G401 (cell line): ENCODE data around the gene RASGRP1. TPM values are rescaled to one million over a fixed set of nuclear protein-coding genes. Genes with fewer than 3 reads are reported as not detected.

ENCODE experiments used
- DNase-seq: peaks from one replicate; pipeline ENCODE4 v3.0.0-alpha.2; 2015; ENCODE audit warnings: low spot score
- in situ Hi-C: cut with HindIII; loops from 2 replicates; pipeline ENCODE4 v1.10.0; 2016; ENCODE audit warnings: low sequenced_read_pairs, mixed read lengths
- total RNA-seq: library from RNA; depleted of rRNA; stranded (reverse); fragments of >200 nt; shearing (Covaris generic); gene quantifications from 2 replicates; pipeline ENCODE4 v1.2.3, GENCODE V29; 2014

Gene RASGRP1
- total RNA-seq, 1 experiment from 2014 or later = not detected

DNA sequence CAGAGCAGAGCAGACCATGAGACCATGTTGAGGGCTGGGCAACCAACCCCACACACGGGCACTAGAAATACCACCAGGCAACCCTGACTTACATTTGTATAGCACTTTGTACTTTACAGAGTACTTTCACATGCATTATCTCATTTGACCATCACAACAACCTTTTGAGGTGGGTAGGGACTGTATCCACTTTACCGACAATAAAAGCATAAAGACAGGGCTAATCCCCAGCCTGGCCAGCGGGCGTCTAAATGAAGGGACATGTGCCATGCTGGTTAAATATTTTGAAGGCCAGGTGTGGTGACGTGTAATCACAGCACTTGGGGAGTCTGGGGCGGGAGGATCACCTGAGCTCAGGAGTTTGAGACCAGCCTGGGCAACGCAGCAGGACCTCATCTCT, 23.6 kb downstream of the RASGRP1 start:
- in situ Hi-C loops = no loop called here
- no peak for DNase-seq

DNA sequence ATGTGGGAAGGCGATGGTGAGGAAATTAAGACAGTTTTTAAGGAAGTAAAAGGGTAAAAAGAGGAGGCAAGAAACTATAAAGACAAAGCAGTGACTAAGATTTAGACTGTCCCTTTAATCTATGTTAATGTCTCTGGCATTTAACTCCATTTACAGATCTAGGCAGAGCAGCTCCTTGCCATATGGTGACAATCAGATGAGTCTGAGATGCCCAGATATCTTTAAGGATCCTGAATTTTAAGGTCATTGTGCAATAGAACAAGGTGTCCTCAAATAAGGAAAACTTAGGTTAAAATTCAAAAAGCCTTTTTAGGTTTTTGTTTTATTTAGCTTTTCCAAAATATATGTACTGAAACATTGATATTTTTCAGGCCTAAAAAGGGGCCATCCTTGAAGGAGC, 24.1 kb downstream of the RASGRP1 start:
- in situ Hi-C loops = no loop called here
- peak; percentile 49 for DNase-seq

DNA sequence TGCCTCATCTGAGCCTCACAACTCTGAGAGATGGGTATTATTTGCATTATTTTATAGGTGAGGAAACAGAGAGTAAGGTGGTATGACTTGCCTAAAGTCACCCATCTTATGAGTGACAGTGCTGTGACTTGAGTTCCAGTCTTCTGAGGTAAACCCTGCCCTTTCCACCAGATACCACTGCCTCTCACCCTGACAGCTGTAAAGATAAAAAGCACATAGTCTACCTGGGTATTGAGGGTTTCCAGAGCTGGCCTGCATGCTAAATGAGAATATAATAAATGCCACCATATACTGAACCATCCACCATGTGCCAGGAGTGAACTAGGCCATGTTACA, 25.6 kb downstream of the RASGRP1 start:
- DNase-seq = no peak
- in situ Hi-C loops = no loop called here

DNA sequence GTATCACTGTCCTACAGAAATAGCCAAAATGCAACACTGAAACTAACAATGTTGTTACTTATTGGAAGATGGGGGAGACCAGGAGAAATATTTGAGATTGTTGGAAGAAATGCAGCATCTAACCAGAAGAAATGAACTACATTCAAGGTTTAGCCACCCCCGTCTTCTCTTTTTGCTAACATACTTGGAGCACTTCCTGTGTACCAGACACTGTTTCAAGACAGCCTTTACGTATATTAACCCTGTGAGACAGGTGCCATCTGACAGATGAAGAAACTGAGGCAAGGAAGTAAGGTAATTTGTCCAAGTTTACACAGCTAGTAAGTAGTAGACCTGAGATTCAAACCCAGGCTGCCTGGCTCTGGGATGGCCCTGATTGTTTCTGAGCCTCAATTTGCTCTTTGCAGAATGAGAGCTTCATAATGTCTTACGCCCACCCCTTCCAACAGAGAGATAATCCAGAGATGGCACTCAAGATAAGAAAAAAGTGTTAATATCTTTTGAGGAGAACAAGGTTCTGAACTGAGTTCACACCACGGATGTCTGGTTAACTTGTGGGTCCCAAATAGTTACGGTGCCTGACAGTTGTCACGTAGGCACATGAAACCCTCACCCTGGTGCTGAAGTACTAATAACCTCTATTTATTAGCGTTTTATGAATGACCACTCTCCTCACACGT, 26.1 kb downstream of the RASGRP1 start:
- in situ Hi-C loops = no loop called here
- no peak for DNase-seq

DNA sequence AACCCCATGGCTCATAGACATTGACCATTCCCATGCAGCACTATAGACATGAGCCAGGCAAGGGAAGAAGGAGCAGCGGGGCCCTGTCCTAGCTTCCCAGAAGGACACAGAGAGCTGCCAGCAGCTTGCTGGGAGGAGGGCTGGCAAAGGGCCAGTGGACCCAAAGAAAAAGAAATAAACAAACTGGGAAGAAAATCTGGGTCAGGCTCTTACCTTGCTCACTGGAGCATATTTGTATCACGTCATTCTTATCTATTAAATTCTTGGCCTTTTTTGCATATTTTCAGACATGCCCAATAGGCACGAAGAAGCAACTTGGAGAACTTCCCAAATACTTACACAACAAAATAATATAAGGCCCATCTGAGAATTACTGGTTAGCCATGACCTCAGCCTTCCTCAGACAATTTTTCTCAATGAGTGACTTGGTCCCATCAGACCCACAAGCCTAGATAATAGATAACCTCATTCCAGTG, 28.4 kb downstream of the RASGRP1 start:
- peak; percentile 97 for DNase-seq
- in situ Hi-C loops = no loop called here

DNA sequence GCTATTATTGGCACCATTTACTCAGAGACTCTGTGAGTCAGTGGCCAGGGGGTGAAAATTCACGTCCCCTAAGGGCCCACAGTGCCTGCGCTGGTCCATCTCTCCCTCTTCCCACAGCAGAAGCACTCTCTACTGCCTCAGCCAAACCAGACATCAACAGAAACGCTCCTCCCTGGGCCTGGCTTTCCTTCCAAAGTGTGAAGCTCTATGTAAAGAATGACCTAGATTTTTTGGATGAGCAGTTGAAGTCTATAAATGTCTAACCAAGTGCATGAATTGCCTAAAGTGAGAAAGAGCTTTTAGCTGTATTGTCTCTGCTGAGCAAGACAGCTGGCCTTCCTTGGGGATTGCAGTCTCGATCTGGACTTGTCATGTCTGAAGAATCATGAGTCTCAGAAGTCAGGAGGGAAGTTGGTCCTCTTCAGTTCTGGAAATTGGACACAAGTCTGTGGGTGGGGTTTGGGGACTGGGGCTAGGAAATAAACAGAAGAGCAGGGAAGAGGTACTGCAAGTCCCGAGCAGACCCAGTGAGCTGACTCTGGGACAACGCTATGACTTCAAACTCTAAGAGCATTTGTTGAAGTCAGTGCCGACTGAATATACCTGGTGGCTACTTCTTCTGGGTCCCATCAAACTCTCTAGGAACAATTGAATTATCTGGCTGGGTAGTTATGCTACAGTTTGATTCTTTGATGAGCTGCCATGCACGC, 29.0 kb downstream of the RASGRP1 start:
- in situ Hi-C loops = no loop called here
- peak; percentile 79 for DNase-seq

DNA sequence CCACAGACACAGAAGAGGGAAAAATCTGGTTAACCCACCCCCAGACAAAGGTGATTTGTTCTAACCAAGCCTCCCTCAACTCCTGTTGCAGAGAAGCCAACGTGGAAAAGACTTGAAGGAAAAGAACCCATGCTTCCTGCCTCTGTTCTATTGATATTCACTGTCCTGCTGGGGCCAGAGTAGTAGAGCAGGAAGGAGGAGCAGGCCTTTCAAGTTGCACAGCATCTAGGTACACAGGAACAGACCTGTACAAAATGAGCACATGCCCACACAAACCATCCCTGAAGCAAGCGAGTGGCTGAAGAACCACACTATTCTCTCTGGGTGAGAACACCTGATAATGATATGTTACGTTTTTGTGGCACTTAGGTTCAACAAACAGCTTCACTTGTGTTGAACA, 29.9 kb downstream of the RASGRP1 start:
- DNase-seq = no peak
- in situ Hi-C loops = no loop called here

DNA sequence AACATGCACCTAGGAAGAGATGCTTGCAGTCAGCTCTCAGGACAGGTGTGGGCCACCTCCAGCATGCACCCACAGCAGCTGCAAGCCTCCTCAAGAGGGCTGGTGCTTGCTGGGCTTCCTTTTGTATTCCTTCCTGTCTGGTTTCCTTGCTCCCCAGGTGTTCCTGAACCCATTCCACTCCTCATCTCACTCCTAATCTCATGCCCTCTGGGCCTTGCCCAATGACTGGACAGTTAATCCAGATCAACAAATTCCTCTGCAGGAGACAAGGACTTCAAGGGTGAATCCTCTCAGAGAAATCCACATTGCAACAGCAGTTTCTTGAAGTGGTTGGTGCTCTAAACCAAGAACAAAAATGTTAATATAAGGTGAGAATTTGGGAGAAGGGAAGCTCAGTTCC, 30.7 kb downstream of the RASGRP1 start:
- in situ Hi-C loops = no loop called here
- DNase-seq = no peak

DNA sequence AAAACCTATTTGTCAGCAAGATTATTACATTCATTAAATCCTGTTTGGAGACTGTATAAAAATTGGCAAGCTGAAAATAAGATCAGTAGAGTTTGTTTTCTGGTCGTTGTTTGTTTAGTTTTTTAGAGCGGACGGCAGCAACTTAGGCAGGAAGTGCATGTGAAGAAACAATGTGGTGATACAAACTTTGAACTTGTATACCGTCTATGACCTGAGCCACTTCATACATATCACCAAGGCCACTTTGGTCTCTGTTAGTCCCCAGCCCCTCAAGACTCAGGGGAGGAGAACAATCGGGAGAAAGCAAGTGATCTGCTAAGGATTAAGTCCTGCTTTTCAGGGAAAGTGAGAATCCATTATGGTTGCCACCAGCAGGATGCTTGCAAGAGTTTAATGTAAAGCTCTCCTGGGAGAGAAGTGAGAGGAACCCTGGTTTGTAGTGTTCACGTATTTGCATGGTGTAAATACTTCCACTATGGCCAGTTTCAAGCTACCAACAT, 31.1 kb downstream of the RASGRP1 start:
- DNase-seq = no peak
- in situ Hi-C loops = no loop called here

DNA sequence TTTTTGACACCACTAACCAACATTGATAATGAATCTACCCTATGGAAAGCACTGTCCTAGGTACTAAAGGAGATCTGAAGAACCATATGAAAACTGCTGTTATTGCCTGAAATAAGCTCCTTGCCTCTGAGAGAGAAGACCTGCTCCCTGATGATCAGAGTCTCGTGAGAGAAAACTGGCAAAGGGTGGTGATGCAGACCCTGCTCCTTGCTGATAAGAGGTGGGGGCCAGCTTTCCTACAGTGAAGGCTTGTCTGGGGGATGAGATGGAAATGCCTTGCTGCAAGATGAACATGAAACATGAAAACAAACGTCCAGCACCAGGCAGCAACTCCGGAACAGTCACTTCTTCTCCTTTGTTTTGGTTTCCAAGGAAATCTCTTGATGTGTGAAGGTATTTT, 31.9 kb downstream of the RASGRP1 start:
- in situ Hi-C loops = no loop called here
- DNase-seq = no peak

DNA sequence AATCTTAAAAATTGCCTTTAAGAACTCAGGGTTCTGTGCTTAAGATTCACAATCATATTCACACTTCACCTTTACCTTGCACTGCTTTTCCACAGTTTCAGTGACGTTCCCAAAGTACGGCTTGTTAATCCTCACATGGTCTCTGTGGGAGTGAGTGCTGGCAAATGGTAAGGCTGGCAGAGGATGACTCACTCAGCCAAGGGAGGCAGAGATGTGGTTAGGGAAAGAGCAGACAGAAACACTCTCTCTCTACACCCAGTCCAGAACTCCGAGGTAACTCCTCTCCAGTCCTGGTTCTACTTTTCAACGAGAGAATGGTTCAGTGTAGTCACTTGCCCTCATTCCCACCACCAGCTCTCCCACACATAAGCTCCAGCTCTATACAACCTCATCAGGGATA, 33.1 kb downstream of the RASGRP1 start:
- in situ Hi-C loops = no loop called here
- peak; percentile 84 for DNase-seq

DNA sequence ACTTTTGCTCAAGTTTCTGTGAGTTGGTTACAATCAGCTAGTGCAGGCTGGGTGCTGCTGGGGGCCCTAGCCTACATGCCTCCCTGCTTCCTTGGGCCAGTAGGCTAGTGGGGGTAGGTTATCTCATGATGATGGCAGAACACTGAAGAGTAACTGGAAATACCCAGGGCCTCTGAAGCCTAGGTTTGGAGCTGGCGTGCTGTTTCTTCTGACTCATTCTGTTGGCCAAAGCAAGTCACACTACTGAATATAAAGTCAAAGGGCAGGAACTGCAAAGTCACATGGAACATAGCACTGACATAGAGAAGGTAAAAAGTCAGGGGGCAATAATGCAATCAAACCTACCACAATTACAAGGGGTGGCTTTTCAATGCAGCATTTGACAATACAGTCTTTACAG, 34.5 kb downstream of the RASGRP1 start:
- no peak for DNase-seq
- in situ Hi-C loops = no loop called here

DNA sequence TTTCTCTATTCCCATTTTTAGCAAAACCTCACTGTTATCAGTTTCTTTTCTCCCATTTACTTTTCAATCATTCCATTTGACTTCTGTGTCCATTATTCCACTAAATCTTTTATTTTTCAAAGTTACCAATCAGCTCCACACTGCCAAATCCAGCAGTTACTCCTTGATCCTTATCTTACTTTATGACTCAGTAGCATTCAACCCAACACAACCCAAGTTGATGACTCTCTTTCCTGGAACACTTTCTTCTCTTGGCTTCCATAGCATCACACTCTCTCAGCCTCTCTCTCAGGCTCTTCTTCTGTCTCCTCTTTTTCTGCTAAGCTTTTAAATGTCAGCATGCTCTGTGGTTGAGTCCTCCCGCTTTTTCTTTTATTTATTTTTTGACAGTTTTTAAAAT, 36.3 kb downstream of the RASGRP1 start:
- DNase-seq = no peak
- in situ Hi-C loops = no loop called here

DNA sequence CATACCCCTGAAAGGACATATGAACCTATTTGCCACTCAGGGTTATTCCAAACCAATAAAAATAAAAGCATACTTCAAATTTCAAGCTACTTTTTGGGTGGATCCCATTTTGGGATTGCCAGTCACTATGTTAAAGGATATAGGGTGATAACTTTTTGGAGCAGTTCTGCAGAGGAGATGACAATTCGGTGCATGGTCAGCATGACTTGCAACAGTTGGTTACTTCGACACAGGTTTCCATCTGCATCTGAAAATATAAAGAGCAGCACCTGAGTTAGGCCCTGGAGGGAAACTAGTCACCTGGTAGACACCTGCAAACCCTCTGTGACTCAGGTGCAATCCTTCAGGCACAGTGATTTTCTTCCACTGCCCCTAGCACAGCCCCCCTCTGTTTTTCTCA, 38.5 kb downstream of the RASGRP1 start:
- in situ Hi-C loops = no loop called here
- no peak for DNase-seq

DNA sequence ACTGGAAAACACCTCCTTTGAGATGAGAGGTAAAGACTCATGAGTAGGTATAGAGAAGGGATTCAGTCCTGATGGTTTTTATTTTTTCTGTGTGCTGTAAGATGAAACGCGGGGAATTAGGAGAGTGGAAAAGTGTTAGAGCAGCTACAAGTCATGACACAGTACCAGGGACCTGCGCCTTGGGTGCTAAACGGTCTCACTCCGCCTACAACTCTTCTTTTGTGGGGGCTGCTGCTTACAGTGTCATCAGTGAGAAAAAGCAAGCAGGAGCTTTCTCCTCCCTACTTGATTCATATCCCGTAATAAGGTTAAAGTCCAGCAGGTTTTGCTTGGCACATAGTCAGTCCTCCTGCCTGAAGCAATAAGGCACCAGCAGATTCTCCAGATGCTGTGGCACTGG, 39.1 kb downstream of the RASGRP1 start:
- in situ Hi-C loops = no loop called here
- DNase-seq = no peak

DNA sequence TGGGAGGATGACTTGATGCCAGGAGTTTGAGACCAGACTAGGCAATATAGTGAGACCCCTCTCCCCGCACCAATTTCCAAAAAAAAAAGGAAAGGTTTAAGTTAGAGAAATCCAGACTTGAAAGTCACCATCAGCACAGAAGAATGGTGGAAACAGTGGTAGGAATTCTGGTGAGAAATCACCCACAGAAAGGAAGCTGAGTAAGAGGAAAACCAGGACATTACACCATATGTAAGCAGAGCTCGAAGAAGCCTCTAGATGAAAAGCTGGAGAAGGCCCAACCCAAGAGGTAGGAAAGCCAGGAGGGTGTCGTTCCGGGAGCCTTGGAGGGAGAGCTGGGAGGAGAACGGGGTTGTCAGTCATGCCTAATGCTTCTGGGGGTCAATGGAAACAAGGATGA, 40.5 kb downstream of the RASGRP1 start:
- in situ Hi-C loops = no loop called here
- no peak for DNase-seq

DNA sequence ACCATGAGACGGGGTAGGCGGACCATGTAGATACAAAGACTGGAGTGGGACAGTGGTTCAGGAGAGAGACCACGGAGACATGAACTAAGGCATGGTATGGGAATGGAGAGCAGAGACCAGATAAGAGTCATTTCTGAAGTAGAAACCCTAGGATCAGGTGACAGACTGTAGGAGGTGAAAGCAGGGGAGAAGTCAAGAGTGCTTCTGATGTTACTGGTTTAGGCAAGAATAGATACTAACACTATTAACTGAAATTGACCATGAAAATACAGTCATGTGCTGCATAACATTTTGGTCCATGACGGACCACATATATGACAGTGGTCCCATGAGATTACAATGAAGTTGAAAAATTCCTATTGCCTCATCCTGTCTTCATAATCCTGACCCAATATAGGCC, 41.7 kb downstream of the RASGRP1 start:
- in situ Hi-C loops = no loop called here
- DNase-seq = no peak

DNA sequence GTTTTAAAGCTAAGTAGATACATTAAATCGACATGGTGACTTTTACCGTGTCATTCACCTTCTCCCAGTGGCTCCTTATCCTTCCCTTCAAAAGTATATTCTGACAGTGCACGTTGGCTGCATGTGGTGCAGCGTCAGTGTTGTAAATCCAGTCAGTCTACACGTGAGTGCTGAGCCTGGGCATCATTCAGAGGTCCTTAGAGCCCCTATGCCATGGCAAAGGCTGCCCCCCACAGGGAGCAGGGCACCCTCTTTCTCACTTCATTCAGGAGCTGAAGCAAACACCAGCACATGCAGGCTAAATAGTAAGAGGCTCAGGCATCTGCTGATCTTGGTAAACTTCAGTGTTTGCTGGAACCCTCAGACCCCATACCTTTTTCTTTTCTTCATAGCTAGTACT, 43.3 kb downstream of the RASGRP1 start:
- in situ Hi-C loops = no loop called here

DNA sequence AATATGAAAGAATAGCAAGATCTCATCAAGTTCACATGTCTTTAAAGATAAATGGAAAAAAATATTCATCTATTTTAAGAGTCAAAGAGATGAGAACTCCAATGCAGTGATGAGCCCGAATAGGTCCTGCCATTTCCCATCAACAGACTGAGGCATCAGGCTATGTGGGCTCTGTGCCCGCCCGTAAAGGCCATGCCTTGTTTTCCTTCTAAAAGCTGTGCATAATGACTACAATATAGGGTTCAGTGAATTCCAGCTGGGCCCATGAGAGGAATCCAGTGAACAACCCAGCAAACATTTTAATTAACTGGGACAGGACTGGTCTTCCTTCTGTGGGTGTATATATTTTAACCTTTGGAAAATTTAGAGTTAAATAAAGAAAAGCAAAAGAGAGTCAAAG, 44.6 kb downstream of the RASGRP1 start:
- in situ Hi-C loops = no loop called here
- DNase-seq = peak; percentile 70

More for the DNA sequence above, 43.3 kb downstream of the RASGRP1 start:
- no peak for DNase-seq

DNA sequence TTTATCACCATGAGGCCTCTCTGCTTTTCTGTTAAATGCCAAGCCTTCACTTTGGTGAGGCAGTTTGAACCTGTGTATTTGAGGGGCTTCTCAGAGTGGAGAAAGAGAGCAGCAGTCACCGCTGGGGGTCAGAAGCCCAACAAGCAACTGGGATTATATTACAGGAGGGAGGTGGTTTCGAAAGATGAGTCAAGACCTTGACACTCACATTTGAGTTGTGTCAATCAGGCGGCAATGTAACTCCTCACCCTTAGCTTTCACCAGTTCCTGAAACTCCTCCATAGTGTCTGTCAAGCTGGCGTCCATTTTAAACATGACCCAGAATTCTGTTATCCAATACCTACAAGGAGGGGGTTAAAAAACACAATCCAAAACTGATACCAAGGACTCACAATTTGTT, 46.5 kb downstream of the RASGRP1 start:
- DNase-seq = no peak
- in situ Hi-C loops = no loop called here
